Liver (tissue), 9 donors: ENCODE results near the gene SLC9A2. TPM values are rescaled to one million over a fixed set of nuclear protein-coding genes. Genes with fewer than 3 reads are reported as not detected.

Source experiments
- DNase-seq: peaks from one replicate; pipeline ENCODE4 v3.0.0-alpha.2; 2017; ENCODE audit warnings: low spot score
- H3K27ac ChIP-seq, 2 donors: one replicate each; pipeline ENCODE4 v1.7.0; 2013; ENCODE audit warnings: inconsistent platforms in 2 of 2, low read length in 2 of 2, control low read depth in 1 of 2, low read depth in 1 of 2, mild to moderate bottlenecking in 1 of 2
- H3K27me3 ChIP-seq, 4 donors: one replicate each; pipeline versions ENCODE4 v1.6.1 to v1.7.0; 2013; ENCODE audit warnings: low read length in 3 of 4, inconsistent platforms in 1 of 4, mild to moderate bottlenecking in 1 of 4, moderate library complexity in 1 of 4; ENCODE audit not compliant: control insufficient read depth in 4 of 4, insufficient read depth in 4 of 4
- H3K36me3 ChIP-seq, 4 donors: one replicate each; pipeline versions ENCODE4 v1.6.1 to v1.7.0; 2013; ENCODE audit warnings: low read length in 3 of 4, mild to moderate bottlenecking in 3 of 4, low read depth in 1 of 4, moderate library complexity in 1 of 4; ENCODE audit not compliant: control insufficient read depth in 4 of 4, insufficient read depth in 3 of 4
- H3K4me1 ChIP-seq, 4 donors: one replicate each; pipeline versions ENCODE4 v1.6.1 to v1.7.0; 2013; ENCODE audit warnings: low read length in 3 of 4, mild to moderate bottlenecking in 3 of 4, moderate library complexity in 1 of 4; ENCODE audit not compliant: control insufficient read depth in 4 of 4, insufficient read depth in 4 of 4
- H3K4me3 ChIP-seq, 3 donors: one replicate each; pipeline versions ENCODE4 v1.6.1 to v1.7.0; 2013; ENCODE audit warnings: low read length in 3 of 3, control low read depth in 1 of 3, low read depth in 1 of 3, mild to moderate bottlenecking in 1 of 3
- H3K9ac ChIP-seq, 2 donors: one replicate each; pipeline ENCODE4 v1.7.0; 2013; ENCODE audit warnings: low read length in 2 of 2, mild to moderate bottlenecking in 2 of 2, moderate library complexity in 2 of 2, control low read depth in 1 of 2, low read depth in 1 of 2
- H3K9me3 ChIP-seq, 4 donors: one replicate each; pipeline versions ENCODE4 v1.6.1 to v1.7.0; 2013; ENCODE audit warnings: low read length in 3 of 4; ENCODE audit not compliant: control insufficient read depth in 4 of 4
- EGR1 ChIP-seq, 2 donors: IDR thresholded peaks; 2 replicates each; pipeline ENCODE4 v1.6.1; 2016 to 2018; ENCODE audit warnings: antibody characterized with exemption in 2 of 2, low read depth in 2 of 2
- FOXA1 ChIP-seq: IDR thresholded peaks from 2 replicates; pipeline ENCODE4 v1.6.1; 2016; ENCODE audit warnings: antibody characterized with exemption
- FOXA2 ChIP-seq: IDR thresholded peaks from 2 replicates; pipeline ENCODE4 v1.6.1; 2016; ENCODE audit warnings: antibody characterized with exemption
- GABPA ChIP-seq, 2 donors: IDR thresholded peaks in 1 of 2; conservative IDR thresholded peaks in 1 of 2; 2 replicates each; pipeline ENCODE4 v1.6.1; 2016; ENCODE audit warnings: antibody characterized with exemption in 2 of 2, mild to moderate bottlenecking in 1 of 2, moderate library complexity in 1 of 2
- HNF4A ChIP-seq, 2 donors: conservative IDR thresholded peaks; 2 replicates each; pipeline ENCODE4 v1.6.1; 2016; ENCODE audit warnings: antibody characterized with exemption in 2 of 2, mild to moderate bottlenecking in 2 of 2
- JUND ChIP-seq, 2 donors: IDR thresholded peaks; 2 replicates each; pipeline ENCODE4 v1.6.1; 2016; ENCODE audit warnings: antibody characterized with exemption in 2 of 2
- RAD21 ChIP-seq, 2 donors: IDR thresholded peaks; 2 replicates each; pipeline ENCODE4 v1.6.1; 2016; ENCODE audit warnings: antibody characterized with exemption in 2 of 2, mild to moderate bottlenecking in 2 of 2
- REST ChIP-seq: IDR thresholded peaks from 2 replicates; pipeline ENCODE4 v1.6.1; 2016; ENCODE audit warnings: antibody characterized with exemption, mild to moderate bottlenecking
- RXRA ChIP-seq, 2 donors: IDR thresholded peaks; 2 replicates each; pipeline ENCODE4 v1.6.1; 2017 to 2018; ENCODE audit warnings: antibody characterized with exemption in 2 of 2, mild to moderate bottlenecking in 1 of 2
- YY1 ChIP-seq: IDR thresholded peaks from 2 replicates; pipeline ENCODE4 v1.6.1; 2016; ENCODE audit warnings: antibody characterized with exemption, mild to moderate bottlenecking
- WGBS: extraction: QIAGEN DNeasy Blood & Tissue Kit; methylation state at CpG from one replicate; pipeline ENCODE4 v1.1.7; 2013; 5-methylcytosine and 5-hydroxymethylcytosine counted together
- polyA plus RNA-seq, 2 donors: library from polyadenylated mRNA; stranded (reverse) in 1 of 2; unstranded in 1 of 2; fragments of 200-250 nt in 1 of 2; fragments of >200 nt in 1 of 2; fragmentation: Nextera tagmentation in 1 of 2; extraction: Ambion mirVana in 1 of 2; gene quantifications; one replicate each; pipeline versions ENCODE4 v1.2.1 to v1.2.3, GENCODE V29; 2013 to 2015
- total RNA-seq, 2 donors: library from RNA; depleted of rRNA; stranded (reverse); fragments of >200 nt; gene quantifications; one replicate each; pipeline ENCODE4 v1.2.3, GENCODE V29; 2014
- TF ChIP-seq, protein P1 (sequence below): IDR thresholded peaks from 2 replicates; pipeline ENCODE4 v1.6.1; 2016; ENCODE audit warnings: antibody characterized with exemption
- TF ChIP-seq, protein P2 (sequence below): fragments of 150-350 bp; IDR thresholded peaks from 2 replicates; pipeline ENCODE4 v1.5.1; 2017; ENCODE audit warnings: improper control_type of control experiment, low read depth, low read length; ENCODE audit not compliant: missing input control
- donor health status: healthy.
- donor health status: healthy.
- donor health status: healthy.
- donor health status: healthy.
- donor health status: healthy.

SLC9A2 gene
- total and polyA plus RNA-seq, 4 donors, result under 0.01 to 0.05 (median 0.01) TPM; not detected in 1

DNA sequence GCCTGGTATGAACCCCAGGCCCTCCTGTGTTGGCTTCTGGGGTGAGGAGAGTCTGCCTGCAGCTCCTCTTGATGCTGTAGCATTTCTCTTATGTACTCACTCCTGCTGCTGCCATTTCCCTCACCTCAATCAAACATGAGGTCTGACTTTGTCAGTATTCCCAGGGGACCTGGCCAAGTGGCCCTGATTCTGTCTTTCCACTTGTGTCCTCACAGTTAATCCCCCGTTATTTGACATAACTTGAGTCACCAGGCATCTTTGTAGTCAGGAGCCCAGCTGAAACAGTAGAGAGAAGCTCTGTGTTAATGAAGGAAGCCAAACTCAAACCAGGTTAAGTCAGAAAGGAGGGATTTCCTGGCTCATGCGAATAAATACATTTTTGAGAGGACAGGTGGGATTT, 55.0 kb downstream of the SLC9A2 start:
- WGBS, result 92% methylated on average over 2 of the region's 2 CpGs
- Histone ChIP-seq H3K9me3 (no peaks in the 10 kb centered on the region), H3K4me3 (no peak overlapping the region), H3K36me3 (no peaks in the 10 kb centered on the region), H3K27ac (no peak overlapping the region), H3K27me3 (peaks cover 0 to 5% (median 0%) of the 10 kb centered on the region in 4 donors), H3K9ac (no peak overlapping the region), H3K4me1 (no peaks in the 10 kb centered on the region)
- no peak for DNase-seq
- TF ChIP-seq, protein P1, sequence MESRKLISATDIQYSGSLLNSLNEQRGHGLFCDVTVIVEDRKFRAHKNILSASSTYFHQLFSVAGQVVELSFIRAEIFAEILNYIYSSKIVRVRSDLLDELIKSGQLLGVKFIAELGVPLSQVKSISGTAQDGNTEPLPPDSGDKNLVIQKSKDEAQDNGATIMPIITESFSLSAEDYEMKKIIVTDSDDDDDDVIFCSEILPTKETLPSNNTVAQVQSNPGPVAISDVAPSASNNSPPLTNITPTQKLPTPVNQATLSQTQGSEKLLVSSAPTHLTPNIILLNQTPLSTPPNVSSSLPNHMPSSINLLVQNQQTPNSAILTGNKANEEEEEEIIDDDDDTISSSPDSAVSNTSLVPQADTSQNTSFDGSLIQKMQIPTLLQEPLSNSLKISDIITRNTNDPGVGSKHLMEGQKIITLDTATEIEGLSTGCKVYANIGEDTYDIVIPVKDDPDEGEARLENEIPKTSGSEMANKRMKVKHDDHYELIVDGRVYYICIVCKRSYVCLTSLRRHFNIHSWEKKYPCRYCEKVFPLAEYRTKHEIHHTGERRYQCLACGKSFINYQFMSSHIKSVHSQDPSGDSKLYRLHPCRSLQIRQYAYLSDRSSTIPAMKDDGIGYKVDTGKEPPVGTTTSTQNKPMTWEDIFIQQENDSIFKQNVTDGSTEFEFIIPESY, result no peak
- TF ChIP-seq, protein P2, sequence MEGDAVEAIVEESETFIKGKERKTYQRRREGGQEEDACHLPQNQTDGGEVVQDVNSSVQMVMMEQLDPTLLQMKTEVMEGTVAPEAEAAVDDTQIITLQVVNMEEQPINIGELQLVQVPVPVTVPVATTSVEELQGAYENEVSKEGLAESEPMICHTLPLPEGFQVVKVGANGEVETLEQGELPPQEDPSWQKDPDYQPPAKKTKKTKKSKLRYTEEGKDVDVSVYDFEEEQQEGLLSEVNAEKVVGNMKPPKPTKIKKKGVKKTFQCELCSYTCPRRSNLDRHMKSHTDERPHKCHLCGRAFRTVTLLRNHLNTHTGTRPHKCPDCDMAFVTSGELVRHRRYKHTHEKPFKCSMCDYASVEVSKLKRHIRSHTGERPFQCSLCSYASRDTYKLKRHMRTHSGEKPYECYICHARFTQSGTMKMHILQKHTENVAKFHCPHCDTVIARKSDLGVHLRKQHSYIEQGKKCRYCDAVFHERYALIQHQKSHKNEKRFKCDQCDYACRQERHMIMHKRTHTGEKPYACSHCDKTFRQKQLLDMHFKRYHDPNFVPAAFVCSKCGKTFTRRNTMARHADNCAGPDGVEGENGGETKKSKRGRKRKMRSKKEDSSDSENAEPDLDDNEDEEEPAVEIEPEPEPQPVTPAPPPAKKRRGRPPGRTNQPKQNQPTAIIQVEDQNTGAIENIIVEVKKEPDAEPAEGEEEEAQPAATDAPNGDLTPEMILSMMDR, result no peak
- TF ChIP-seq FOXA1, result no peak
- TF ChIP-seq HNF4A (conservative IDR thresholded peaks at IDR 0.05), result no peak
- TF ChIP-seq EGR1 (IDR thresholded peaks at IDR 0.05; ENCODE audit: low read depth in 2 of 2), result no peak
- TF ChIP-seq FOXA2, result no peak
- TF ChIP-seq GABPA (IDR thresholded peaks at IDR 0.05 in 1 of 2, conservative IDR thresholded peaks at IDR 0.05 in 1 of 2), result no peak
- no peak for TF ChIP-seq RAD21 (IDR thresholded peaks at IDR 0.05)
- TF ChIP-seq RXRA (IDR thresholded peaks at IDR 0.05), result no peak
- TF ChIP-seq YY1, result no peak
- TF ChIP-seq JUND (IDR thresholded peaks at IDR 0.05), result no peak
- TF ChIP-seq REST, result no peak

DNA sequence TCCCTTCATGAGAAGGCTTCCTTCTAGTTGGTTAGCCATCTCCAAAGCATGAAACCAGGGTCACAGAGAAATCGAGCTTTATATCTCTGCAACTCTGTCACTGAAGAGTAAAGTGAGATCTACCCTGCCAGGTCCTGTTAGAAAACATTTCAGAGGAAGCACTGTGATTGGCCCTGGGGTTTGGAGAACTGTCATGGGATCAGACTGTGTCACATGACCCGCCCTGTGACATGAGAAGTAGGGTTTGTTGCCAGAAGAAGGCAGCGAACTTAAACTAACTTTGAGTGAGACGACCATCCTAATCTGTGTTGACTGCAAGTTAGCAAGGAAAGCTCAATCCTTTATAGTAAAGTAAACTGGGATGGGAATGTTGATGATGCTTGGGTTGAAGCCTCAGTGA, 55.5 kb downstream of the SLC9A2 start:
- no peak for TF ChIP-seq FOXA2
- Histone ChIP-seq H3K27ac (no peak overlapping the region), H3K9me3 (no peaks in the 10 kb centered on the region), H3K9ac (no peak overlapping the region), H3K4me3 (no peak overlapping the region), H3K4me1 (no peaks in the 10 kb centered on the region), H3K36me3 (no peaks in the 10 kb centered on the region), H3K27me3 (peaks cover 0 to 5% (median 0%) of the 10 kb centered on the region in 4 donors)
- no peak for DNase-seq
- WGBS, result 84% methylated on average over 4 of the region's 4 CpGs
